M059J (cell line): ENCODE data around the gene TMEM221. TPM values are rescaled to one million over a fixed set of nuclear protein-coding genes. Genes with fewer than 3 reads are reported as not detected.
A peak's percentile ranks its signal among the peaks of the same experiment; 100 is the strongest.

Source experiments
- DNase-seq: peaks from one replicate; pipeline ENCODE4 v3.0.0-alpha.2; 2012; ENCODE audit warnings: low read depth
- total RNA-seq: library from RNA; depleted of rRNA; stranded (reverse); fragments of >200 nt; shearing (Covaris generic); gene quantifications from 2 replicates; pipeline ENCODE4 v1.2.3, GENCODE V29; 2014

The TMEM221 gene
- total RNA-seq, 1 experiment from 2014 or later: 0.25 TPM

- peak; percentile 73 for DNase-seq
Measured at GRCh38 chr19:17441241-17442021, 7.0 kb downstream of the TMEM221 start.

- no peak for DNase-seq
Measured at GRCh38 chr19:17436874-17437267, 11.6 kb downstream of the TMEM221 start.

- DNase-seq: no peak
Measured at GRCh38 chr19:17436094-17436873, 12.2 kb downstream of the TMEM221 start.

- no peak for DNase-seq
Measured at GRCh38 chr19:17435218-17435617, 13.2 kb downstream of the TMEM221 start.

GRCh38 chr19:17431417-17431816 lies 17.1 kb downstream of the TMEM221 start:
- DNase-seq: no peak

GRCh38 chr19:17429641-17430113 lies 18.8 kb downstream of the TMEM221 start:
- DNase-seq: no peak

GRCh38 chr19:17424743-17425365 lies 23.6 kb downstream of the TMEM221 start:
- DNase-seq: no peak

- no peak for DNase-seq
Measured at GRCh38 chr19:17423429-17424208, 24.8 kb downstream of the TMEM221 start.

GRCh38 chr19:17421942-17422341 lies 26.5 kb downstream of the TMEM221 start:
- no peak for DNase-seq

GRCh38 chr19:17420475-17420924 lies 28.0 kb downstream of the TMEM221 start:
- peak; percentile 39 for DNase-seq

- peak; percentile 99 for DNase-seq
Measured at GRCh38 chr19:17419621-17420474, 28.6 kb downstream of the TMEM221 start, which contains the start of gene MVB12A. TSS of gene MVB12A (plus strand) at chr19:17420047. CDS start at chr19:17420136, 89 bp downstream.

- DNase-seq: peak; percentile 37
Measured at GRCh38 chr19:17419154-17419620, 29.3 kb downstream of the TMEM221 start.

- peak; percentile 33 for DNase-seq
Measured at GRCh38 chr19:17418710-17419109, 29.8 kb downstream of the TMEM221 start.

- DNase-seq: no peak
Measured at GRCh38 chr19:17415121-17415520, 33.3 kb downstream of the TMEM221 start.

- no peak for DNase-seq
Measured at GRCh38 chr19:17414097-17414496, 34.4 kb downstream of the TMEM221 start.

GRCh38 chr19:17411801-17412200 lies 36.7 kb downstream of the TMEM221 start:
- no peak for DNase-seq

- no peak for DNase-seq
Measured at GRCh38 chr19:17409990-17410389, 38.5 kb downstream of the TMEM221 start.

- no peak for DNase-seq
Measured at GRCh38 chr19:17406887-17407196, 41.6 kb downstream of the TMEM221 start.

- DNase-seq: peak; percentile 93
Measured at GRCh38 chr19:17406046-17406886, 42.2 kb downstream of the TMEM221 start.
